Natural killer cell (primary cell): Measurements from ENCODE around the gene MMP20. TPM values are rescaled to one million over a fixed set of nuclear protein-coding genes. Genes with fewer than 3 reads are reported as not detected.

Experiments
- ATAC-seq, 3 donors: fragments of 150-1000 bp in 2 of 3; fragments of 200-7000 bp in 1 of 3; cut with Tn5 transposase; 1 replicate in 1 of 3; 2 replicates in 2 of 3; pipeline ENCODE4 v1.10.0; 2021; ENCODE audit warnings: mild to moderate bottlenecking in 2 of 3, moderate library complexity in 2 of 3
- DNase-seq, 2 donors: peaks; one replicate each; pipeline versions ENCODE4 v3.0.0 to v3.0.0-alpha.2; 2013 to 2021; ENCODE audit warnings: mixed read lengths in 1 of 2
- H3K27ac ChIP-seq: one replicate; pipeline ENCODE4 v1.5.1; 2013; ENCODE audit warnings: mild to moderate bottlenecking, low read length
- H3K27me3 ChIP-seq: one replicate; pipeline ENCODE4 v1.6.1; 2013; ENCODE audit warnings: low read length; ENCODE audit not compliant: control insufficient read depth, insufficient read depth
- H3K36me3 ChIP-seq: one replicate; pipeline ENCODE4 v1.6.1; 2013; ENCODE audit warnings: low read length; ENCODE audit not compliant: control insufficient read depth, insufficient read depth
- H3K4me1 ChIP-seq: one replicate; pipeline ENCODE4 v1.6.1; 2013; ENCODE audit warnings: low read length; ENCODE audit not compliant: control insufficient read depth, insufficient read depth
- H3K4me3 ChIP-seq: one replicate; pipeline ENCODE4 v1.5.1; 2013; ENCODE audit warnings: low read length
- H3K9me3 ChIP-seq: one replicate; pipeline ENCODE4 v1.6.1; 2013; ENCODE audit warnings: low read length; ENCODE audit not compliant: control insufficient read depth, insufficient read depth
- H3K27ac Mint-ChIP-seq, 2 donors: one replicate each; pipeline ENCODE4 v1.8.0; 2022; ENCODE audit warnings: mild to moderate bottlenecking in 2 of 2, mixed read lengths in 2 of 2, moderate library complexity in 1 of 2
- H3K27me3 Mint-ChIP-seq, 2 donors: one replicate each; pipeline ENCODE4 v1.8.0; 2022; ENCODE audit warnings: low read depth in 2 of 2, mixed read lengths in 2 of 2
- H3K36me3 Mint-ChIP-seq: one replicate; pipeline ENCODE4 v1.8.0; 2022; ENCODE audit warnings: mixed read lengths
- H3K4me1 Mint-ChIP-seq, 2 donors: one replicate each; pipeline ENCODE4 v1.8.0; 2022; ENCODE audit warnings: mixed read lengths in 2 of 2
- H3K4me3 Mint-ChIP-seq: one replicate; pipeline ENCODE4 v1.8.0; 2022; ENCODE audit warnings: mild to moderate bottlenecking, moderate library complexity, mixed read lengths
- H3K9me3 Mint-ChIP-seq, 2 donors: one replicate each; pipeline ENCODE4 v1.8.0; 2022; ENCODE audit warnings: mixed read lengths in 2 of 2
- CTCF ChIP-seq: fragments of 200-600 bp; IDR thresholded peaks from one replicate; pipeline ENCODE4 v1.8.0; 2022; ENCODE audit warnings: antibody characterized with exemption
- WGBS: methylation state at CpG from one replicate; pipeline ENCODE4 v1.1.7; 2013; ENCODE audit warnings: missing lambda C conversion rate; ENCODE audit not compliant: insufficient coverage; 5-methylcytosine and 5-hydroxymethylcytosine counted together
- intact Hi-C: fragments of 100-400 bp; cut with micrococcal nuclease; formaldehyde crosslinking; loops from one replicate; pipeline ENCODE4 v1.14.2; 2022
- total RNA-seq, 4 donors: library from RNA; stranded (reverse); fragments of 120-200 nt in 1 of 4; gene quantifications; one replicate each; pipeline versions ENCODE4 v1.2.3 to v1.2.4, GENCODE V29; 2013 to 2022

MMP20 gene
- total RNA-seq, 3 donors from 2014 or later (not counting 1 experiment from before 2014, with no cell fraction given): not detected

GRCh38 chr11:102545701-102546100, 79.4 kb downstream of the MMP20 start:
- H3K27me3 Mint-ChIP-seq: peaks cover 11 to 25% of the 10 kb centered on the region in 2 donors
- no peaks in the 10 kb centered on the region for H3K9me3 Mint-ChIP-seq
- H3K27ac ChIP-seq: peak overlapping the region; percentile 46
- DNase-seq (no peak), ATAC-seq (no peak)
- no peaks in the 10 kb centered on the region for H3K9me3 ChIP-seq
- no peak overlapping the region for H3K4me3 Mint-ChIP-seq
- intact Hi-C loops: no loop called here
- H3K36me3 Mint-ChIP-seq: no peaks in the 10 kb centered on the region
- 71% methylated on average over 3 of the region's 4 CpGs for WGBS
- H3K36me3 ChIP-seq: no peaks in the 10 kb centered on the region
- no peak overlapping the region for H3K4me3 ChIP-seq
- peaks cover 17% of the 10 kb centered on the region for H3K4me1 ChIP-seq
- H3K4me1 Mint-ChIP-seq: peaks cover 21% of the 10 kb centered on the region in 2 donors
- H3K27ac Mint-ChIP-seq: peak overlapping the region in 1 of 2 donors; percentile 44
- TF ChIP-seq CTCF: no peak
- H3K27me3 ChIP-seq: no peaks in the 10 kb centered on the region

- no peak overlapping the region for H3K4me3 ChIP-seq
- H3K27me3 Mint-ChIP-seq: peaks cover 11 to 26% of the 10 kb centered on the region in 2 donors
- peaks cover 17% of the 10 kb centered on the region for H3K4me1 ChIP-seq
- H3K36me3 Mint-ChIP-seq: no peaks in the 10 kb centered on the region
- no peak overlapping the region for H3K27ac ChIP-seq
- ATAC-seq (no peak), DNase-seq (no peak)
- H3K27me3 ChIP-seq: no peaks in the 10 kb centered on the region
- intact Hi-C loops: no loop called here
- TF ChIP-seq CTCF: no peak
- H3K4me1 Mint-ChIP-seq: peaks cover 21% of the 10 kb centered on the region in 2 donors
- 93% methylated on average over 1 of the region's 1 CpG for WGBS
- no peak overlapping the region for H3K4me3 Mint-ChIP-seq
- H3K36me3 ChIP-seq: no peaks in the 10 kb centered on the region
- H3K27ac Mint-ChIP-seq: no peak overlapping the region
- no peaks in the 10 kb centered on the region for H3K9me3 Mint-ChIP-seq
- no peaks in the 10 kb centered on the region for H3K9me3 ChIP-seq
These were observed 80.5 kb downstream of the MMP20 start for GRCh38 chr11:102544594-102544993.

- Mint-ChIP-seq H3K9me3 (no peaks in the 10 kb centered on the region), H3K27ac (no peak overlapping the region), H3K4me1 (no peaks in the 10 kb centered on the region), H3K36me3 (no peaks in the 10 kb centered on the region), H3K4me3 (no peak overlapping the region), H3K27me3 (peaks cover 4 to 39% of the 10 kb centered on the region in 2 donors)
- intact Hi-C loops: no loop called here
- H3K27me3 ChIP-seq: peaks cover 3% of the 10 kb centered on the region
- 78% methylated on average over 2 of the region's 2 CpGs for WGBS
- no peak for TF ChIP-seq CTCF
- DNase-seq (no peak), ATAC-seq (no peak)
- H3K27ac ChIP-seq: no peak overlapping the region
- no peak overlapping the region for H3K4me3 ChIP-seq
- no peaks in the 10 kb centered on the region for H3K36me3 ChIP-seq
- H3K9me3 ChIP-seq: no peaks in the 10 kb centered on the region
- no peaks in the 10 kb centered on the region for H3K4me1 ChIP-seq
These were observed 85.6 kb downstream of the MMP20 start for GRCh38 chr11:102539567-102539966.

GRCh38 chr11:102538932-102539331, 86.2 kb downstream of the MMP20 start:
- 89% methylated on average over 4 of the region's 4 CpGs for WGBS
- Histone ChIP-seq H3K4me1 (no peaks in the 10 kb centered on the region), H3K36me3 (no peaks in the 10 kb centered on the region), H3K4me3 (no peak overlapping the region), H3K27me3 (peaks cover 3% of the 10 kb centered on the region), H3K9me3 (no peaks in the 10 kb centered on the region), H3K27ac (no peak overlapping the region)
- ATAC-seq (no peak), DNase-seq (no peak)
- H3K27ac Mint-ChIP-seq: no peak overlapping the region
- TF ChIP-seq CTCF: no peak
- intact Hi-C loops: no loop called here
- H3K4me3 Mint-ChIP-seq: no peak overlapping the region
- H3K27me3 Mint-ChIP-seq: peaks cover 8 to 45% of the 10 kb centered on the region in 2 donors
- H3K9me3 Mint-ChIP-seq: no peaks in the 10 kb centered on the region
- no peaks in the 10 kb centered on the region for H3K36me3 Mint-ChIP-seq
- no peaks in the 10 kb centered on the region for H3K4me1 Mint-ChIP-seq
